GM23338 (cell line): Measurements from ENCODE around the gene ACOX3. TPM values are rescaled to one million over a fixed set of nuclear protein-coding genes. Genes with fewer than 3 reads are reported as not detected.

ENCODE experiments used
- ATAC-seq: fragments of 200-7000 bp; cut with Tn5 transposase; 3 replicates; pipeline ENCODE4 v1.9.1; 2020
- DNase-seq: peaks from one replicate; pipeline ENCODE4 v3.0.0-alpha.2; 2015; ENCODE audit warnings: low spot score
- H2AFZ ChIP-seq: fragments of 200-600 bp; sonication (generic); 2 replicates; pipeline ENCODE4 v1.8.0; 2016; ENCODE audit warnings: antibody characterized with exemption, mild to moderate bottlenecking, moderate library complexity
- H3F3A ChIP-seq: fragments of 200-600 bp; sonication (generic); replicated peaks from 2 replicates; pipeline ENCODE4 v1.8.0; 2017; ENCODE audit warnings: antibody characterized with exemption, mixed run types, low read depth
- H3K27ac ChIP-seq: fragments of 200-600 bp; sonication (generic); 2 replicates; pipeline ENCODE4 v1.6.1; 2016; ENCODE audit warnings: low read depth
- H3K27me3 ChIP-seq: fragments of 200-600 bp; sonication (generic); 2 replicates; pipeline ENCODE4 v1.8.0; 2016; ENCODE audit warnings: mild to moderate bottlenecking, mixed run types, moderate library complexity; ENCODE audit not compliant: insufficient read depth
- H3K36me3 ChIP-seq: fragments of 200-600 bp; sonication (generic); 2 replicates; pipeline ENCODE4 v1.8.0; 2016; ENCODE audit warnings: mild to moderate bottlenecking; ENCODE audit not compliant: insufficient read depth
- H3K4me1 ChIP-seq: fragments of 200-600 bp; sonication (generic); 2 replicates; pipeline ENCODE4 v1.8.0; 2016; ENCODE audit warnings: mild to moderate bottlenecking, moderate library complexity; ENCODE audit not compliant: insufficient read depth
- H3K4me2 ChIP-seq: fragments of 200-600 bp; sonication (generic); 2 replicates; pipeline ENCODE4 v1.7.1; 2017; ENCODE audit warnings: mixed run types
- H3K4me3 ChIP-seq: fragments of 200-600 bp; sonication (generic); 2 replicates; pipeline ENCODE4 v1.6.1; 2016; ENCODE audit warnings: mixed run types
- H3K79me2 ChIP-seq: fragments of 200-600 bp; sonication (generic); replicated peaks from 2 replicates; pipeline ENCODE4 v1.8.0; 2017; ENCODE audit warnings: mild to moderate bottlenecking; ENCODE audit not compliant: insufficient read depth
- H3K9me2 ChIP-seq: fragments of 200-600 bp; sonication (generic); 2 replicates; pipeline ENCODE4 v1.8.0; 2017; ENCODE audit not compliant: insufficient read depth
- H4K20me1 ChIP-seq: fragments of 200-600 bp; sonication (generic); replicated peaks from 2 replicates; pipeline ENCODE4 v1.8.0; 2017; ENCODE audit warnings: mild to moderate bottlenecking; ENCODE audit not compliant: insufficient read depth
- H3K27ac Mint-ChIP-seq: 2 replicates; pipeline ENCODE4 v1.8.0; 2020; ENCODE audit warnings: inconsistent platforms, mild to moderate bottlenecking, moderate library complexity, mixed read lengths
- H3K27me3 Mint-ChIP-seq: 3 replicates; pipeline ENCODE4 v1.8.0; 2022; ENCODE audit warnings: low read depth, mild to moderate bottlenecking, moderate library complexity, mixed read lengths, inconsistent platforms; ENCODE audit not compliant: insufficient read depth, poor library complexity
- H3K36me3 Mint-ChIP-seq: 3 replicates; pipeline ENCODE4 v1.8.0; 2021; ENCODE audit warnings: low read depth, mild to moderate bottlenecking, inconsistent platforms, moderate library complexity, mixed read lengths
- H3K4me1 Mint-ChIP-seq: 3 replicates; pipeline ENCODE4 v1.8.0; 2020; ENCODE audit warnings: mild to moderate bottlenecking, inconsistent platforms, mixed read lengths
- H3K4me3 Mint-ChIP-seq: 3 replicates; pipeline ENCODE4 v1.8.0; 2021; ENCODE audit warnings: moderate library complexity, mild to moderate bottlenecking, inconsistent platforms, mixed read lengths
- H3K9me3 Mint-ChIP-seq: 3 replicates; pipeline ENCODE4 v1.8.0; 2020; ENCODE audit warnings: moderate library complexity, mild to moderate bottlenecking, inconsistent platforms, mixed read lengths
- CTCF ChIP-seq, 2 experiments: fragments of 200-600 bp in 1 of 2; sonication (generic) in 1 of 2; conservative IDR thresholded peaks; 2 replicates each; pipeline versions ENCODE4 v1.5.1 to v1.6.1; 2016 to 2017; ENCODE audit warnings: antibody characterized with exemption in 2 of 2, low read depth in 2 of 2, mild to moderate bottlenecking in 2 of 2, moderate library complexity in 1 of 2
- ETS1 ChIP-seq: IDR thresholded peaks from 2 replicates; pipeline ENCODE4 v1.6.1; 2016; ENCODE audit warnings: antibody characterized with exemption
- EZH2phosphoT487 ChIP-seq: fragments of 200-600 bp; sonication (generic); IDR thresholded peaks from one replicate; pipeline ENCODE4 v1.8.1; 2018; ENCODE audit warnings: antibody characterized with exemption; ENCODE audit not compliant: unreplicated experiment
- JUNB ChIP-seq: IDR thresholded peaks from one replicate; pipeline ENCODE4 v1.6.1; 2016; ENCODE audit warnings: antibody characterized with exemption; ENCODE audit not compliant: unreplicated experiment
- STAT1 ChIP-seq: IDR thresholded peaks from one replicate; pipeline ENCODE4 v1.6.1; 2016; ENCODE audit warnings: antibody characterized with exemption; ENCODE audit not compliant: unreplicated experiment
- polyA plus RNA-seq: library from polyadenylated mRNA; unstranded; fragments of >200 nt; fragmentation: Nextera tagmentation; extraction: Ambion mirVana; gene quantifications from 2 replicates; pipeline ENCODE4 v1.2.1, GENCODE V29; 2016
- total RNA-seq: library from RNA; depleted of rRNA; stranded (reverse); fragments of >200 nt; shearing (Covaris generic); gene quantifications from 2 replicates; pipeline ENCODE4 v1.2.3, GENCODE V29; 2014

ACOX3 gene
- total and polyA plus RNA-seq, 2 experiments from 2014 or later = 6.4 to 17.2 TPM

- H3K9me3 Mint-ChIP-seq = peaks cover 31% of the 10 kb centered on the region
- no peak overlapping the region for H3K4me3 Mint-ChIP-seq
- ATAC-seq (no peak), DNase-seq (no peak)
- Histone ChIP-seq H2AFZ (no peak overlapping the region), H3K4me1 (no peaks in the 10 kb centered on the region), H3K27me3 (peaks cover 21% of the 10 kb centered on the region), H3K4me3 (no peak overlapping the region), H3K4me2 (no peak overlapping the region), H3K27ac (no peak overlapping the region), H3F3A (no peaks in the 10 kb centered on the region), H4K20me1 (no peaks in the 10 kb centered on the region), H3K9me2 (no peaks in the 10 kb centered on the region), H3K79me2 (no peaks in the 10 kb centered on the region), H3K36me3 (peaks cover 7% of the 10 kb centered on the region; the same call in 1 of the 2 replicates)
- TF ChIP-seq EZH2phosphoT487 (no peak), JUNB (no peak), CTCF (conservative IDR thresholded peaks at IDR 0.05; ENCODE audit: low read depth in 2 of 2) (no peak)
- H3K27me3 Mint-ChIP-seq = peaks cover 17% of the 10 kb centered on the region
- peaks cover 33% of the 10 kb centered on the region for H3K36me3 Mint-ChIP-seq
- no peak overlapping the region for H3K27ac Mint-ChIP-seq
- H3K4me1 Mint-ChIP-seq = peaks cover 9% of the 10 kb centered on the region; the same call in 2 of the 3 replicates
Observed at GRCh38 chr4:8365353-8365752, 75.2 kb downstream of the ACOX3 start.

- Histone ChIP-seq H4K20me1 (no peaks in the 10 kb centered on the region), H3K4me1 (0 out of 2 replicates have a peak, but pooled peaks cover 3% of the 10 kb centered on the region)
- H3K9me3 Mint-ChIP-seq = peaks cover 34% of the 10 kb centered on the region
Observed at GRCh38 chr4:8364848-8365350, 75.6 kb downstream of the ACOX3 start.

GRCh38 chr4:8364141-8364540, 76.4 kb downstream of the ACOX3 start:
- H3K4me1 ChIP-seq = peaks cover 8% of the 10 kb centered on the region; the same call in 1 of the 2 replicates
- ATAC-seq (no peak), DNase-seq (no peak)
- H3K27ac ChIP-seq = no peak overlapping the region
- Mint-ChIP-seq H3K27me3 (peaks cover 22% of the 10 kb centered on the region), H3K4me3 (no peak overlapping the region), H3K9me3 (peaks cover 34% of the 10 kb centered on the region), H3K36me3 (peaks cover 35% of the 10 kb centered on the region), H3K27ac (no peak overlapping the region), H3K4me1 (peaks cover 14% of the 10 kb centered on the region)
- H3K9me2 ChIP-seq = no peaks in the 10 kb centered on the region
- H3K36me3 ChIP-seq = peaks cover 7% of the 10 kb centered on the region; the same call in 1 of the 2 replicates
- H3K4me2 ChIP-seq = no peak overlapping the region
- no peak overlapping the region for H3K4me3 ChIP-seq
- H4K20me1 ChIP-seq = no peaks in the 10 kb centered on the region
- no peaks in the 10 kb centered on the region for H3F3A ChIP-seq
- H3K27me3 ChIP-seq = peaks cover 30% of the 10 kb centered on the region
- H2AFZ ChIP-seq = no peak overlapping the region
- H3K79me2 ChIP-seq = no peaks in the 10 kb centered on the region
- no peak for TF ChIP-seq ETS1

More at GRCh38 chr4:8364848-8365350, 75.6 kb downstream of the ACOX3 start:
- H3K36me3 ChIP-seq = peaks cover 7% of the 10 kb centered on the region; the same call in 1 of the 2 replicates
- peaks cover 35% of the 10 kb centered on the region for H3K36me3 Mint-ChIP-seq
- H3K27me3 ChIP-seq = peaks cover 26% of the 10 kb centered on the region
- no peak overlapping the region for H3K4me3 ChIP-seq
- H3K9me2 ChIP-seq = no peaks in the 10 kb centered on the region
- H3F3A ChIP-seq = no peaks in the 10 kb centered on the region
- no peak overlapping the region for H3K4me2 ChIP-seq
- peaks cover 9% of the 10 kb centered on the region; the same call in 2 of the 3 replicates for H3K4me1 Mint-ChIP-seq
- no peak overlapping the region for H3K27ac ChIP-seq
- ATAC-seq (no peak), DNase-seq (no peak)
- H3K27me3 Mint-ChIP-seq = peaks cover 17% of the 10 kb centered on the region
- no peaks in the 10 kb centered on the region for H3K79me2 ChIP-seq
- TF ChIP-seq STAT1 = no peak
- H2AFZ ChIP-seq = no peak overlapping the region
- no peak overlapping the region for H3K4me3 Mint-ChIP-seq
- H3K27ac Mint-ChIP-seq = no peak overlapping the region
